ENCODE measurements around the gene CCDC83.
"Not testable (repeated sequence)": the region's sequence is repeated elsewhere in the genome, so short reads cannot be mapped to it uniquely, and the experiment has no call there.

Gene CCDC83

DNA sequence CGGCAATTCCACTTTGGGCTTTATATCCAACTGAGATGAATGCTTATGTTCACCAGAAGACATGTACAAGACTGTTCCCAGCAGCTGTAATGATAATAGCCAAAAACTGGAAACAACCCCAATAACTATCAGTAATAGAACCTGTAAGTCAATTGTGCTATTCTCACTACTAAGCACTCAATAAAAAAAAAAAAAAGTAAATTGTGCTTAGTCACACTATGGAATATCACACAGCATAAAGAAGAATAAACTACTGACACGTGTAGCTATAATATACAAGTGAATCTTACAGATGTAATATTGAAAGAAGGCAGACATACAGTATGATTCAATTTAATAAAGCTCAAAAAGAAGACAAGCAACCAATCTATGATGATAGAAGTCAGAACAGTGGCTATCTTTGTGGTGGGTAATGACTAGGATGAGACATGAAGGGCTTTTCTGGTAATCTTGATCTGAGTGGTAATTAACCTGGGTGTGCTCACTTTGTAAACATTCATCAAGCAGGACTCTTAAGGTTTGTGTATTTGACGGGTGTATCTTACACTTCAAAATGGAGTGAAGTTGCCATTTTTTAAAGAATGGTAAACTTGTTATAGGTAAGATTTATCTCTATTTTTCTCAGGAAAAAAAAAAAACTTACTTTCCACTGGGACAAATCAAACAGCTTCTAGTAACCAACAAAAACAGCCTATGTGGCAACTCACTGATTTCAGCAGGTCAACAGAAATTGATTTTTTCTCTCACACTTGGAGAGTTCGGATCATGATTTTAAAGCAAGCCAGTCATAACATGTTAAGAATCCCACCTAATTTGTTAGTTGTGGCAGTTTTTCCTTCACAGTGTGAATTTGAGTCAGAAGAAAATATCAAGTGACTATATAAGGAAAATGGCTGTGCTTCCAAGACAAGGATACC is 84.2 kb downstream of the CCDC83 start:
- DNase-seq (ENCODE audit: low read depth in 2 of 2) = no peak

DNA sequence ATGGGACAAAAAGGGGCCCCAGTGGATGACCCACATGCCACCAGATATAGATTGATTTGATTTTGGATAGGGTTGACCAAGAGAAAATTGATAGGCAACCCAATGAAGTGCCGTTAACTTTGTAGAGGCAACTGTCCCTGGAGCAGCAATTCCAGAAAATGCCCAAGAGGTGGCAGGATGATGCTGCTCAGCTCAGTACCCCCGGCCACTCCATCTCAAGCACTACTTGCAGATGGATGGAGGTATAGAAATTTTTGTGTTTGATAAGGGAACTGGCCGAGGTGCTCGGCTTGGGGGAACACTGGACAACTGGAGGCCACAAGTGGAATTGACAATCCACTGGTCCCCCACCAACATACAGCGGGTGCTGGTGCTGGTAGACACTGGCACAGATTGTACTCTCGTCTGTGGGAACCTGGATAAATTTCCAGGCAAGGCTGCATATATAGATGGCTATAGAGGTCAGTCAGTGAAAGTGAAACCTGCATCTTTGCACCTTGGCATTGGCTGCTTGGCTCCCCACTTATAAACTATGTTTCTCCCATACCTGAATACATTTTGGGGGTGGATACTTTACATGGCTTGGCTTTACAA is 86.3 kb downstream of the CCDC83 start:
- DNase-seq (ENCODE audit: low read depth in 2 of 2) = no peak

GRCh38 chr11:85945296-85945695 is 90.1 kb downstream of the CCDC83 start:
- DNase-seq (ENCODE audit: low read depth in 2 of 2) = no peak

DNA sequence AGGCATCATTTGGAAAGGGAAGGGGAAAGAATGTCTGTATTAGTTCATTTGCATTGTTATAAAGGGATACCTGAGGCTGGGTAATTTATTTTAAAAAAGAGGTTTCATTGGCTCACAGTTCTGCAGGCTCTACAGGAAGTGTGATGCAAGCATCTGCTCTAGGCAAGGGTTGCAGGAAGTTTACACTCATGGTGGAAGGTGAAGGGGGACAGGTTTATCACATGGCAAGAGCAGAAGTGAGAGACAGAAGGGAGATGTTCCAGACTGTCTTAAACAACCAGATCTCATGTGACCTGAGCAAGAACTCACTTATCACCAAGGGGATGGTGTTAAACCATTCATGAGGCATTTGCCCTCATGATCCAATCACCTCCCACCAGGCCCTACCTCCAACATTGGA is 90.6 kb downstream of the CCDC83 start:
- no peak for DNase-seq (ENCODE audit: low read depth in 2 of 2)

DNA sequence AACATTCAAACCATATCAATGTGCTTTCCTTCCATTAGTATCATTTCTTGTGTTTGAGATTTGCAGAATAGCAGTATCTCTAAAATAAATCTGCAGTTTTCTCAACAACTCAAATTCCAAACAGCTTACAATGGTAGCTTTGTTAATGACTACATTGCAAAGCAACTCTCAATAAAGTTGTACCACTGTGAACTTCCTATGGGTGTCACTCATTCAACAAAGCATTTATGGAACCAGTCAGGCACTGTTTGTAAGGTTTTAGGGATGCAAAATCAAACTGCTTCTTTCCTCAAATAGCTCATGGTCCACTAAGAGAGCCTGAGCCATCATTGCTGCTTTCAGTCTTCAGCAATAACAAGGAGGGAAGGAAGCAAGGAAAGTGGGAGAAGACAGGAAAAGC is 91.0 kb downstream of the CCDC83 start:
- no peak for DNase-seq (ENCODE audit: low read depth in 2 of 2)

DNA sequence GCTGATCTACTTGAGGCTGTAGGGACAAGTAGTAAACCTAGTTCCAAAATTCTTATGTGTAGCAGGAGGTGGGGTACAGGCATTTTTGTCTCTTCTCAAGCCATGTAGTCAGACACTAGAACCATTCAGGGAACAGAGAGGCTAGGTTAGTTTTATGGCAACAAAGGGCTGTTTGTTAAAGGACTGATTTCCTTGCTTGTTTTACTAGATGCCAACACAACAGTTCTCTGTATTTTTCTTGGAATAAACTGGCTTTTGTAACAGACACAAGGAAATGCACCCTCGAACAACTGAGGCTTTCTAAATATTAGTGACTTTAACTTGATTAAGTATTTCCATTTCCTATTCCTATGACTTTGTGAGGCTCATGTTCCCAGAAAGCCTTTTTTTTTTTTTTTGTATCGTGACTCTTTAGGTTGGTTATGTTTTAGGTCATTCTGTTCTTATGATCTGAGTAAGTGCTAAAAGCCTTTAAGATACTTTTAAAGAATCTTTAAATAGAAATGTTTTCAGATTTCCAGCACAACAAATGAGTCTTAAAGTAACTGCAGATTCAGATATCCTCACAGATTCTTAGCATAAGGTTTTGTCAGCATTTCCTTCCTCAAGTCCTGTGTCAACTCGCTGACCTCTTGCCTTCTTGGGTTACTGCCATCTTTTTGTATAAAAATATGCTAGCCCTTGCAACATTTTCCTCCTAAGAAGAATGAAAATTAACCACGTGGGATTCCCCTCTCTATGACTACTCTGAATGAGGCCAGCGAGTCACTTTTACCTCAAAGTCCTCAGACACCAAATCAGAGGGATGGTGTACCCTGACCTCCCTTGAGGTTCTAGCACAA is 92.5 kb downstream of the CCDC83 start:
- no peak for DNase-seq (ENCODE audit: low read depth in 2 of 2)

DNA sequence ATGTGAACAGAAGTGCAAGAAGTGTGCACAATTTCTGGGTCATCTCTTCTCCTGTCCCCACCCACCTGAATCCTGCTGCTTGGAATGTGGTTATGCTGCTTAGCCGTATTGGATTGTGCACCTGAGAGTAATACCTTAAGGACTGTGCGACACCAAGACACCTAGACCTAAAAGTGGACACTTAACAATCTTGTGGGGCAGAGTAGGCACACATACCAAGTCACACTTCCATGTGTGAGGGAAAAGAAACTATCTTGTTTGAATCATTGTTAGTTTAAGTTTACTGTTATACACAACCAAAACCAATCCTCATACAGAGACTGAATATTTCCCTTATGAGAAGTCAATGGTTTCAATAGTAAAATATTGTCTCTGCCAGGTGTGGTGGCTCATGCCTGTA is 93.7 kb downstream of the CCDC83 start:
- DNase-seq (ENCODE audit: low read depth in 2 of 2) = no peak

- no peak for DNase-seq (ENCODE audit: low read depth in 2 of 2)
Observed at GRCh38 chr11:85949798-85950197, 94.6 kb downstream of the CCDC83 start.

- no peak for DNase-seq (ENCODE audit: low read depth in 2 of 2)
Observed at GRCh38 chr11:85950317-85951048, 95.3 kb downstream of the CCDC83 start.

DNA sequence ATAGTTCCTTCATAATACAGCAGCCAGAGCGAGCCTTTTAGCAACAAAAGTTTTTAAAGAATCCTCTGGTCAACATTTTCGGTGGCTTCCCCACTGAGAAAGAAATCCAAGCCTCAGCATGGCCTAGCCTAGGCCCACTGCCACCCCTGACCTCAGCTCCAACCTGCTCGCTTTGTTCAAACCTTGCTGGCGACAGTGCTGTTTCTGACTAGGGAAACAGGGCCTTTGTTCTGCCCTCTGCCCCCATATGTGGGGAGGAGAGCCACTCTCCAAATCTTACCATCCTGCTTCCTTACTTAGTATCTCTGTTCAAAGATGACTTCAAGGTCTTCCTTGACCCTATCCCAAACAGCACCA is 95.8 kb downstream of the CCDC83 start:
- DNase-seq (ENCODE audit: low read depth in 2 of 2) = no peak

DNA sequence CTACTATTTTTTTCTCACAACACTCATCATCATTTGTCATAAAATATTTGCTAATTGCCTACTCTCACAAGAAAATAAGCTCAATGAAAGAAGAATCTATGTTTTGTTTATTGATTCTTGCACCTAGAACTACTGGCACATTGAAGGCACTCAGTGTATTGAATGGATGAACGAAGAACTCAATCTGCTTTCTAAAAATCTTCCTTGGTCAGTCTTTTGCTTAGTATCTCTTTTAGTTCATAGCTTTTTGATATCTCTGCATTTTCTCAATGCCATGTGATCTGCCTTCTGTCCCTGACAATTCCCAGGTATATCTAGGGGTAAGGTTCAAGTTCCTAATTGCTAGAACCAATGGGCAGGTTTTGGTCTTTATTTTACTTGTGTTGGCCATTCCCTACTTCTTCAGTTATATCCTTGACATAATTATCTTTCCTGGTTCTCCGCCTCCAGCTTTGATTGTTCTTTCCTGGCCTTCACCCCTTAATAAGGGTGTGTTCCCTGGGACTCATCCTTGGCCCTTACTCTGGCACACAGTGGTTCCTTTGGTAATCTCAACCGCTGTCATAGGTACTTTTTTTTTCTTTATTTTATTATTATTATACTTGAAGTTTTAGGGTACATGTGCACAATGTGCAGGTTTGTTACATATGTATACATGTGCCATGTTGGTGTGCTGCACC is 96.4 kb downstream of the CCDC83 start:
- no peak for DNase-seq (ENCODE audit: low read depth in 2 of 2)

- not testable (repeated sequence) for DNase-seq (ENCODE audit: low read depth in 2 of 2)
Observed at GRCh38 chr11:85952108-85952485, 96.9 kb downstream of the CCDC83 start.

DNA sequence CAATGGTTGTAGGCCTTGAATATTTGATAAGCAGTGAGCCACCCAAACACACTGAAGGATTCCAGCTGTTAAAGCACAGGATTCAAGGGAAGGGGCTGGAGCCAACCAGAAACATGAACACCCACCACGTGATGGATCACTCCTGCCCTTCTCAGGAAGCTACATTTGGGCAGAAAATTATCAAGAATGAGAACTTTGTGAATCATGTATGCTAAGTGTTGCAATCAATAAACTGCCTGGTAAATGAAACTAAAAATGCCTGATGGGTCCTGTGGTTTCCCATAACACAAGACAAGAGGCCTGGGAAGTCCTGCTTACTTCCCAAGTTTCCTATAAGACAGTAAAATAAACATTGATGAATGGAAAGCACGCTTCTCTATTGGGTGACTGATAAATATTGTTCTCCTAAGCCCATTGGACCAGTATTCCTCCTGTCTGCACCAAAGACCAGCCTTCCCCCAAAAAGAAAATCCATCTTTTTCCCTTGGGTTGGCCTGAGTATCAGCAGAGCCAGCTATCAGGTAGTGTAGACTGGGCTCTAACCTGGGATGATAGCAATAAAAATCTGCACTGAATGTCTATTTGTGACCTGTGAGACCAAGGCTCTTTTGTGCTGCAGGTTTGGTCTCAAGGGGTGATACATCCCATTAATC is 98.4 kb downstream of the CCDC83 start:
- no peak for DNase-seq (ENCODE audit: low read depth in 2 of 2)

DNA sequence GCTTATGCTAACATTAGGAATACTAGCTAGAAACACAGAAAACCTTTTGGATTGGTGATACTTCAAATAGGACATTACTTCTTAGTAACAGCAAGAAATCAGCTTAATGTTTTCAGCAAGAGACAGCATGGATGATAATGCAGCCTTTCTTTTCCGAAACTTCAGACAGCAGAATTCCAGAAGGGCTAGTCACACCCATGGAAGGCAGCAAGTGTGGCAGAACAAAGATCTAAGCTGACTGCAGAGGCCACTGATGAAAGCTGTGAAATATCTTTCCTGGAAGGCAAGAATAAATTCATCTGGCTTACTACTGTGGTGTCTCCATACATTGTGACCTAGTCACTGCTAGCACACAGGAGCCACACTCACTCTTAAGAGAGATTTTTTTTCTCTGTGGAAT is 100.3 kb downstream of the CCDC83 start:
- no peak for DNase-seq (ENCODE audit: low read depth in 2 of 2)

- DNase-seq (ENCODE audit: low read depth in 2 of 2) = no peak
Observed at GRCh38 chr11:85960678-85961077, 105.5 kb downstream of the CCDC83 start.

DNA sequence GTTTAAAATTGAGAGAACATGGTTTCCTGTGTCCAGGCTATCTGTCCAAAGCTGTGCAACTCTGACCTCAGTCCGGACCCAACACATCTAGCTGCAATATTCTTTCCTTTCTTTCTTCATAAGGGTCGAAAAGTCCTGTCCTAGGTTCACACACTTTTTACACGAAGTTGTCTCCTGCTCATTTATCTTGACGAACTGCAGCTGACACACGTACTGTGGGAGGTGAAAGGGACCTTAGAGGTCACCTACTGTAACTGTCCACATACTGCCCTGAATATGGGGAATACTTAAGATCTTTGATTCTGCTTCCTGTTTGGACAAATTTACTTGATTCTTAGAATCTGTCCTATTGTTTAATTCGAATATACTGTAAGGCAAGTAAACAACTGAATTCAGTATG is 105.9 kb downstream of the CCDC83 start:
- DNase-seq (ENCODE audit: low read depth in 2 of 2) = no peak

DNA sequence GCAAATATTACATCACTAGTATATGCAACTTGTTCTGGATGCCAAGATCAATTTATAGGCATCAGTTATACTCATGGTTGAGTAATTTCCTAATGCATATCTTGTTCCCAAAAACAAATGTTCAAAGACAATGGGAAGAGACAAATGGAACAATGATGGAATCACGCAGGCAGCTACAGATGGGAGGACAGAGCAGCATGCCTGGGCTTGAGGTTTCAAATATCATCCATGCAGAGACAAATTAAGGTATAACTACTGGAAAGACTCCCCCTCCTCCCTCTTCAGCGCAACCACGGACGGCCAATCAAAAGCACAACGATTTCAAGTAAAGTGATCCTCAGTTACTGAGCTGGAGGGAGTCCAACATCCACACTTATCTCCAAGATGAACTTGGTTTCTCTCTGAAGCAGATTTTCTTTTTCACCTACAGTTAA is 106.8 kb downstream of the CCDC83 start:
- DNase-seq (ENCODE audit: low read depth in 2 of 2) = no peak

GRCh38 chr11:85965202-85965601 is 110.0 kb downstream of the CCDC83 start:
- no peak for DNase-seq (ENCODE audit: low read depth in 2 of 2)

- no peak for DNase-seq (ENCODE audit: low read depth in 2 of 2)
Observed at GRCh38 chr11:85967457-85967856, 112.3 kb downstream of the CCDC83 start.
